Omental fat pad (tissue), 4 donors: ENCODE results near the gene ONECUT3. TPM values are rescaled to one million over a fixed set of nuclear protein-coding genes. Genes with fewer than 3 reads are reported as not detected.

ENCODE experiments used
- ATAC-seq: fragments of 150-250 bp; one replicate; pipeline ENCODE4 v1.9.1; 2016; ENCODE audit warnings: mild to moderate bottlenecking, moderate library complexity; ENCODE audit not compliant: low FRiP score
- DNase-seq: peaks from one replicate; pipeline ENCODE4 v3.0.0-alpha.2; 2019; ENCODE audit warnings: low spot score
- total RNA-seq, 4 donors: library from RNA; depleted of rRNA; stranded (reverse); fragments of >200 nt; gene quantifications; one replicate each; pipeline ENCODE4 v1.1.0, GENCODE V29; 2016
- TF ChIP-seq, protein P1 (sequence below), 3 donors: fragments of 450-650 bp; IDR thresholded peaks; one replicate each; pipeline ENCODE4 v1.5.1; 2016 to 2017; ENCODE audit warnings: antibody characterized with exemption in 3 of 3, mild to moderate bottlenecking in 3 of 3, moderate library complexity in 2 of 3

ONECUT3 gene
- total RNA-seq, 4 donors from 2014 or later: not detected

DNA sequence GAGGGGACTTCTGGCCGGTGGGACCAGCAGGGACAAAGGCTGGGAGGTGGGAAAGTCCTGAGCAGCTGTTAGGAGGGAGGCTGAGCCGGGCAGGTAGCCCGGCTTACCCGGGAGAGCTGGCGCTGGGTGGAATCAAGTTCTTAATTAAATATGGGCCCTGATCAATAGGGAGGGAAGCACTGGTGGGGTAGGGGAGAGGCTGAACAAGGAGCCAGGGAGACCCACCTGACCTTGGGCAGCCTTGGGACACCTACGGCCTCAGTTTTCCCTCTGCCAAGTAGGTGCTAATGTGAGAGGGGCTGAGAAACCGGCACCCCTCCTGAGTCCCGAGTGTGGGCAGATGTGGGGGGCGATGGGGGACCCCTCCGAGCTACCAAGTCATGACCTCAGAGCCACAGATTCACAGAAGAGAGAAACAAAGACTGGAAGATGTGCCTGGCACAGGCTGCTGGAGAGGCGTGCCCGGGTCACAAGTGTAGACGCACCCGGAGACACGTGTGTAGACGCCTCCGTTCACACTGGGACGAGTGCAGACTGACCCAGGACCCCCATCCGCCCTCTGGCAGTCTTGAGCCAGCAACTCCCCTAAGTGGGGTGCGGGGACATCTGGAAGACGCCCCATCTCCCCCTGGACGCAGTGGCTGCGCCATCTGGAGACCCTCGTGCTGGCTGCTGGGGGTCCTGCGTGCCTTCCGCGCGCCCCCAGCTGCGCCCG lies 8.4 kb downstream of the ONECUT3 start:
- ATAC-seq (no peak), DNase-seq (no peak)
- TF ChIP-seq, protein P1, sequence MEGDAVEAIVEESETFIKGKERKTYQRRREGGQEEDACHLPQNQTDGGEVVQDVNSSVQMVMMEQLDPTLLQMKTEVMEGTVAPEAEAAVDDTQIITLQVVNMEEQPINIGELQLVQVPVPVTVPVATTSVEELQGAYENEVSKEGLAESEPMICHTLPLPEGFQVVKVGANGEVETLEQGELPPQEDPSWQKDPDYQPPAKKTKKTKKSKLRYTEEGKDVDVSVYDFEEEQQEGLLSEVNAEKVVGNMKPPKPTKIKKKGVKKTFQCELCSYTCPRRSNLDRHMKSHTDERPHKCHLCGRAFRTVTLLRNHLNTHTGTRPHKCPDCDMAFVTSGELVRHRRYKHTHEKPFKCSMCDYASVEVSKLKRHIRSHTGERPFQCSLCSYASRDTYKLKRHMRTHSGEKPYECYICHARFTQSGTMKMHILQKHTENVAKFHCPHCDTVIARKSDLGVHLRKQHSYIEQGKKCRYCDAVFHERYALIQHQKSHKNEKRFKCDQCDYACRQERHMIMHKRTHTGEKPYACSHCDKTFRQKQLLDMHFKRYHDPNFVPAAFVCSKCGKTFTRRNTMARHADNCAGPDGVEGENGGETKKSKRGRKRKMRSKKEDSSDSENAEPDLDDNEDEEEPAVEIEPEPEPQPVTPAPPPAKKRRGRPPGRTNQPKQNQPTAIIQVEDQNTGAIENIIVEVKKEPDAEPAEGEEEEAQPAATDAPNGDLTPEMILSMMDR (IDR thresholded peaks at IDR 0.05): no peak

DNA sequence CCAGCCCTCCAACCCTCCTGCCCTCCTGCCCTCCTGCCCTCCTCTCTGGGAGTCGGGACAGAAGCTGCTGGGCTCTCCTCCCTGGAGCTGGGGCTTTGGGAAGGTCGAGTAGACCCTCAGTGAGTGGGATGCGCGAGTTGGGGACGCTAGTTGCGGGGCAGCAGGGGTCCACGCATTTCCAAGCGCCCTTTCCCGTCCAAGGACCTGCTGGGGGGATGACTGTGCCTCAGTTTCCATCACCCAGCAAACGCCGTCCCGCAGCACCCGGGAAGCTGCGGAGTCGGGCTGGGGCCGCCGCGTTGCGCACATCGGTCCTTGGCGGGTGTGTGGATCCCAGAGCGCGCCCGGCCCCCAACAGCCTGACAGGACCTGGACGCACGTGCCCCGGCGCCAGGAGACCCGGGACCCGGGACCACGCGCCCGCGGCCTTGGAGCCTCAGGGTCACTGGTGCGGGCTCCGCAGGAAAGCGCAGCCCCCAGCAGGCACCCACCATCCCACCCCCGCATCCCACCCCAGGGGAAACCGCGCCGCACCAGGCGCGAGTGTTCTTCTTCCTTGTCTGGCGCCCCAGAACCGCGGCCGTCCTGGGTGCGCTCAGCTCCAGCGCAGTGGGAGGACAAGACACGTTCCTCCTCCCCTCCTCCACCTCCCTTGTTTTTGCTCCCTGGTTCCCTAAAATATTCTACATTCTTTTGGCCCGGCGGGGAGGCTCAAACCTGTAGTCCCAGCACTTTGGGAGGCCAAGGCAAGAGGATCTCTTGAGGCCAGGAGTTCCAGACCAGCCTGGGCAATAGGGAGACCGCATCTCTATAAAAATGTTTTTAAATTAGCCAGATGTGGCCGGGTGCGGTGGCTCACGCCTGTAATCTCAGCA lies 9.2 kb downstream of the ONECUT3 start:
- TF ChIP-seq, protein P1 (IDR thresholded peaks at IDR 0.05): no peak
- ATAC-seq: no peak
- DNase-seq: no peak

DNA sequence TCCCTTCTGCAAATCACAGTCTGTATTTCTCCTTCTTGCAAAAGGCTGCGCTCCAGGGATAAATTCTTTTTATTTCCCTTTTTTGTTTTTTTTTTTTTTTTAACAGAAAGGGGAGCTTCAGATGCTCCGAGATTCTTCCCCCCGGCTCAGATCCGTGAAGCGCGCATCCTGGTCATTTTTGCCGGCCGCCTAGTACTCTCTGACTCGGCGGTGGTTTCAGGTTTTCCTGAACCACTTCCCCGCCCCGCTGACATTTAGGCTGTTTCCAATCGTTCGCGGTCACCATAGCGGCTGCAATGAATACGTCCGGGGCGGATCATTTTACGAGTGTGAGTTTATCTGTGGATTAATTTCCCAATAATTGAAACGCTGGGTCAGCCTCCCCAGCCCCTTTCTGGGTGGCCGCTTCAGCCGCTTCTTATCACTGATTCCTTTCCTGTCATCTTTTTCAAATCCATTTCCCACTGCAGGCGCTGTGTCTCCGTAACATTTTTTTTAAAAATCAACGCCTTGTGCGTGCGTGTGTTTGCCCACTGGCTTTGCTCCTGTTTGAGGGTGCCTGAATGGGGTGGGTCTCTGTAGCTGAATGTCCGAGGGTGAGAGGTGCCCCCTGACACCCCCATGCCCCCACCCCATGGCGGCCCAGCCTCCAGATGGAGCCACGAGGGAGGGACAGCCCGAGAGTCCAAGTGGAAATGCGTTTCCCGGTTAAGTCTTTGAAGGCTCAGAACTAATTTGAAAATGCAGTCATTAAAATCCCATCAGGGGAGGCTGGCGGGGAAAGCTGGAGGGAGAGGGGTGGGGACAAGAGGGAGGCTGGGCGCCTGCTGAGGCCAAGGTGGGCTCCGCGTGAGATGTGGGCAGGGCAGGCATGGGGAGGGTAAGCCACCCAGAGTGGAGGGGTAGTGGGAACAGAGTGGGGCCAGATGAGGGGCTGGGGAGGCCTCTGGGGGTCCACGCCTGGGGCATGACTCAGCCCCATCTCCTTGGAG lies 10.6 kb downstream of the ONECUT3 start:
- TF ChIP-seq, protein P1 (IDR thresholded peaks at IDR 0.05): no peak
- ATAC-seq: no peak
- DNase-seq: no peak

DNA sequence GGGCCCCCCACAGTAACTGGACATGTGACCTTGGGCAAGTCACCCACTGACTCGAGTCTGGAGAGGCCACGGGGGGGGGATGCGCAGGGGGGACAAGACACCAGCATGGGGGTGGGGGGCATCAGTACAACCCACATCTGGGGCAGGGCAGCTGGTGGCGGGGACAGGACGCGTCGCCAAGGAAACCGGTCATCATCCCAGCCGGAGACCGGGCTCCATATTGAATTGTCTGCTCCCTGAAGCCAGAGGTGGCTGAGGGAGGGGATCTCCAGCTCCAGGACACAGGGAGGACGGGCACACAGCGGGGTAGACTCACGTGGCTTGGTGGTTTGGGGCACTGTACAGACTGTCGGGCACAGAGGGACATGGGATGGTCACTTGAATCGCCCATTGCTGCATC lies 11.4 kb downstream of the ONECUT3 start:
- TF ChIP-seq, protein P1 (IDR thresholded peaks at IDR 0.05): no peak
- no peak for DNase-seq
- ATAC-seq: no peak

DNA sequence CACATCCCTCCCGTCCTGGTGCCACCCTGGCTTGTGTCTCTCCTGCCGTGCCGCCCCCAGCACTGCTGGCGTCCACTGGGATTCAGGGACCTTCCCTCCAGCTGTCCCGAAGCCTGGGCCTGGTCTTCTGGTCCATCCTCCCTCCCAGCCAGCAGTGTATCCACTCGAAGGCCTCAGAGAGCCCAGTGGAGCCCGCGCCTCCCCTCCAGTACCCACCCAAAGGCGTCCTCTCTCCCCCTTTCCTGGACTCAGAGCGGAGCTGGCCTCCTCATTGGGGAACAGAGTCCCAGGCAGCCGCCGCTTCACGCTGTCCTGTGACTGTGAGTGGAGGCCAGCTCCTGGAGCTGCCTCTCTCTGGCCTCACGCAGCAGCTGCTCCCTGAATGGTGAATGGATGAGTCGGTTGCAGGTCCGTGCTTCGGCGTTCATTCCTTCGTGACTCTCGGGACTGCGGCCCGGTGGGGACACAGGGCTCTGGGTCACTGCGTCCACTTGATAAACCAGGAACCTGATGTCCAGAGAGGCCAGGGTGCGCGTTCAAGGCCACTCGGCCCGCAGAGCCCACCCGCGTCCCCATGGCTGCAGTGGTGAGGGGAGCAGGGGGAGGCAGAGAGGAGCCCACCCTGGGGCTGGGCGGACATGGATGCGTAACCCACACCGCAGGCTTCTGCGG lies 12.1 kb downstream of the ONECUT3 start:
- no peak for ATAC-seq
- DNase-seq: no peak
- TF ChIP-seq, protein P1 (IDR thresholded peaks at IDR 0.05): no peak
